Bladder microvascular endothelial cell (primary cell): Measurements from ENCODE around the gene NUP160. TPM values are rescaled to one million over a fixed set of nuclear protein-coding genes. Genes with fewer than 3 reads are reported as not detected.

Experiments used
- total RNA-seq: library from RNA; depleted of rRNA; stranded (reverse); fragments of >200 nt; gene quantifications from 2 replicates; pipeline ENCODE4 v1.2.3, GENCODE V29; 2014

Gene NUP160
- total RNA-seq, result 17.0 and 34.0 TPM in 2 replicates

GRCh38 chr11:47847892-47848699 is at the start of gene NUP160:
Gene NUP160 (minus strand): TSS chr11:47848350. CDS start chr11:47848318, 32 bp downstream.

Other genes starting within 250 kb of the NUP160 start
- 50.5 and 141 TPM in 2 replicates for gene MTCH2, start 205.8 kb downstream of the NUP160 start, total RNA-seq
- gene AGBL2, start 133.0 kb downstream of the NUP160 start, total RNA-seq, result 0.31 and 0.32 TPM in 2 replicates
- gene FNBP4, start 81.0 kb downstream of the NUP160 start, total RNA-seq, result 31.6 and 70.3 TPM in 2 replicates
- gene PTPRJ, start 132.2 kb upstream of the NUP160 start, total RNA-seq, result 0.32 and 0.44 TPM in 2 replicates